ENCODE results near the gene DGKI.

DGKI gene

DNA sequence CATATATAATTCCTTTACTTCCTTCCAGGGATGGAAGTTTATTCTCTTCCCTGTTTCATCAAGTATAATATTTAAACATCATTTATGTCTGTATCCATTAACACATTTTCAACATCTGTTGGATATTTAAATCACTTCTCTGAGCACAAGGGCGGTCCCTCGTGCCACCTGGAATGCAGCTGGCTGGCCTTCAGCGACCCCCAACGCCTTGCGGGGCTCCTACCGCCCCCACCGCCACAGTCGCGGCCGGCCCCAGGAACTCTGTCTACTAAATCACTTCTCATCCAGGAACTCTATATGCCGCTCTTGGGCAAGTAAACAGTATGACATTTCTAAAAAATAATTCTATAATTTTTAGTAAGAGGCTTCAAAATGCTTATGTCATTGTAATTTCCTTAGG, 282.1 kb downstream of the DGKI start:
- no peak for DNase-seq (ENCODE audit: extremely low read depth in 1 of 2, low read depth in 1 of 2)

DNA sequence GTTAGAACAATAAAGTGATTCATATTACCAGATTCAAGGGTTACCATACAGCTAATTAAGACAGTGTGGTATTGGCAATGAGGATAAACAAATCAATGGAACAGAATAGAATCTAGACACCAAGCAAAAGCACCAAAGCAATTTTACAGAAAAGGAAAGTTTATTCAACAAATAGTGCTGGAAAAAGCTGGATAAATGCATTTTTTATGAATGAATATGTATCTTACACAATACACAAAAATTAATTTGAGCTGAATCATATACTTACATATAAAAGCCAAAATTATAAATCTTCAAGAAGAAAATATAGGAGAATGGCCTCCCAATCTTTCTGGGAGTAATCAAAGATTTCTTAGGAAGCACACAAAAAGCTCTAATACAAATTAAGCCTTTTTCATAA, 282.8 kb downstream of the DGKI start:
- DNase-seq (ENCODE audit: extremely low read depth in 1 of 2, low read depth in 1 of 2), result no peak

DNA sequence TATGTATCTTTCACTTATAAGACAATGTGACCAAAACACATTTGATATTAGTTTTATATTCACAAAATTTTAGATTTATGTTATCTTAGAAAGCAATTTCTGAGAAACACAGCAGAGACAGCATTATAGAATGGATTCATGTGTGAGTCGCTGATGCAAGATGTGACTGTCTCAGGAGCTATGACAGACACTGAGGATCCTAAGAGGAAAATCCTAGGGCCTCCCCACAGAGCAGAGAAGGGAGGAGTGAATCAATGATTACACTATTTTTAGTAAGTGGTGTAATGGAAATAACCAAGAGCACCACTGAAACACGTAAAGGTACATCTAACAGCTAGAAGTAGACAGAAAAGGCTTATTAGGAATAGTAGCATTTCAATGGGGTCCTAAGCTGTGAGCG, 299.3 kb downstream of the DGKI start:
- no peak for DNase-seq (ENCODE audit: extremely low read depth in 1 of 2, low read depth in 1 of 2)

DNA sequence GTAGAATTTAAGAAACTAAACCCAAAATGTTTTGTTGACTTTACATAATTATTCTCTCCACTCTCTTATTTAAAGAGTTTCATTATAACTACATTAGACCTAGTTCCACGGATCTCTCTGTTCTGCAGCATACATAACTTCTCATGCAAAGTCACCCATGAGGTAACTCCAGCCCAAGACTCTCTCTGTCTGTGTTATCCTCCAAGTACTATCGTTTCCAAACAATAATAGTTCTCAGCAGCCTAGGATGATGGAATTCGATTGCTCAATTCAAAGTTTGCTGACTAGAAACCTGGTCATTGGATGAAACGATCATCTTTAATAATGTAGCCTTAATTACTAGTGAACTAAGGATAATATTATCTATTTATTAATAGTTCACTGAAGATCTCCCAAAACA, 300.1 kb downstream of the DGKI start:
- DNase-seq (ENCODE audit: extremely low read depth in 1 of 2, low read depth in 1 of 2), result no peak

DNA sequence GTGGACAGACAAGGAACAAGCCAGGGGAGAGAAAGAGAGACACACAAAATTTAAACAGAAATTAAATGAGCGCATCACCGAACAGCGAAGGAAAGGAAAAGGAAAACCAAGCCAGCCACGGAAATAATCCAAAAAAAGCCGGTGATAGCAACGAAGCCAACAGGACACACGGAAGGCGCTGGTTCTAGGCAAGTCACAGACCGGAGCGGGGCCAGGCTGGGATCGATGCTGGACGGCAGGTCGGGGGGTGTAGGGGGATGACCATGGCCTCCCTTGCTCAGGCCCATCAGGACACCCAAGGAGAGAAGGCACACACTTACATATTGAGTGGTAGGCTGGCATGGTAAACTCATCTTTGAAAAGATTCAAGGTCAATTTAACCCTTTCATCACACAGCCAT, 300.8 kb downstream of the DGKI start:
- no peak for DNase-seq (ENCODE audit: extremely low read depth in 1 of 2, low read depth in 1 of 2)

DNA sequence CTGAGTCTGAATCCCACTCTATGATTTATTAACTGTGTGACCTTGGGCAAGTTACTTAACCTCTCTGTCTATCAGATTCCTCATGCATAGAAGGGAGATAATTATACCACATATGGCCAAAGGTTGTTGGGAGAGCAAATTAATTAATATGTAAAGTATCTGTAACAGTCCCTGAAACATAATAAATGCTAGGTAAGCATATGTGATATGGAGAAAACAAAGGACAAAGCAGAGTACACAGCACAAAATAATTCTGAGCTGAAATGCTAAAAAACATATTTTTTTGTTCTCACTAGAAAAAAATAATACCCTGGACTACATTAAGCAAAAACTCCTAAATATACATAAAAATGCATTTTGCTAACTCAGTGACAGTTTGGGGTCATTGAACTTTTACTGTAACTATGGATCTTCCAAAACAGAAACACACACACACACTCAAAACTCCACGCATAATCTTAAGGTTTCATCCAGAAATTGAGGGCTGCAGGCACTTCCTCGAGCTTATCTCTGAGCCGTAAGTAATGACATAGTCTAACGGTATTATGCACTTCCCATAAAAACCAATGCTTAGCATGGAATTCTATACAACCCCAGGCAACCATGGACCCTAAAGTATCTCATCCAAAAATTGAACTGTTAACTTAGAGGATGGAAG, 301.6 kb downstream of the DGKI start:
- no peak for DNase-seq (ENCODE audit: extremely low read depth in 1 of 2, low read depth in 1 of 2)

DNA sequence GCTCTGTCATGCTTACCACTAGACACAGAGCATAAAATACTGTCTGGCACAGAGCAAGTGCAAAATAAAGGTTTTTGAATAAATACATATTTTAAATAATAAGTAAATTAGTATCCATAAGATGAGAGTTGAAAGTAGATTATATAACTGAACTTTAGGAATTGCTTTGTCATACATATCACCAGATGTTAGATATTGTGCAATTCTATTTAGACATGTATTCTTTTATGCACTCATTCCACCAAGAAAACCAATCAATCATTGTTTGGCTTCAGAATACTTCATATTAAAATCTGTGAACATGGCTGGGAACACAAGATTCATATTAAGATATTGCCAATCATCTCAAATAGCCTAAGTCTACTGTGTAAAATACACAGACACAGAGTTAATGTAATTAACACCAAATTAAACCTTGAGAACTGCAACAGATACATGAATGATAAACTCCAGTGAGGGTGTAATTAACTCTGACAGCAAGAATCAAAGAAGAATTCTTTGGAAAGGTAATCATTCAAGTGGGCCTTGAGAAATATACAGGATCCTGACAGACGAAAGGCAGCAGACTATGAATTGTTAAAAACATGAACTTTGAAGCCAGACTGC, 302.2 kb downstream of the DGKI start:
- DNase-seq (ENCODE audit: extremely low read depth in 1 of 2, low read depth in 1 of 2), result no peak

DNA sequence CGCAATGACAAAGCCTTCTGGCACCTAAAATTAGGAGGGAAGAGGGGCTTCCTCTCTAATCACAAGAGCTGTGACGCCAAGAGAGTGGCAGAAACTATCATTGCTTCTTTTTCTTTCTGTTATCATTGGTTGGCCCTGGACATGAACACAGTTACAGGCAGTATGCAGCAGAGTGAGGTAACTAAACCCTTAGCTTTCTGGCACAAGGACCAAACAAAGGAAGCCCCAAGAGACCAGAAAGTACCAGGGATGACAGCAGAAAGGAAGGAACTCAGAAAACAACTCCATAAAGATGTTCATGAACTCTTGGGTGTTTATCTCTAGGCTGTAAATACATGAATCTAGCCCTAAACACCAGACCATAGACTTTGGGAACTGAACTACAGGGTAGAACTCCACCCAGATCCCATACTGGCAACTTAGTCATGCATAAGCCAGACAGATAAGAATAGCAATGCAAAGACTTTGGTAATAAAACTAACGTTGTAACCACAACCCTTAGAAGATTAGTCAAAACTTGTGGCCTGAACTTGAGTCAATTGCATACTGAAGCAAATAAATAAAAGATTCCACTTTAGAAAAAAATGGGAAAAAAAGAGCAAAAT, 307.6 kb downstream of the DGKI start:
- DNase-seq (ENCODE audit: extremely low read depth in 1 of 2, low read depth in 1 of 2), result no peak

DNA sequence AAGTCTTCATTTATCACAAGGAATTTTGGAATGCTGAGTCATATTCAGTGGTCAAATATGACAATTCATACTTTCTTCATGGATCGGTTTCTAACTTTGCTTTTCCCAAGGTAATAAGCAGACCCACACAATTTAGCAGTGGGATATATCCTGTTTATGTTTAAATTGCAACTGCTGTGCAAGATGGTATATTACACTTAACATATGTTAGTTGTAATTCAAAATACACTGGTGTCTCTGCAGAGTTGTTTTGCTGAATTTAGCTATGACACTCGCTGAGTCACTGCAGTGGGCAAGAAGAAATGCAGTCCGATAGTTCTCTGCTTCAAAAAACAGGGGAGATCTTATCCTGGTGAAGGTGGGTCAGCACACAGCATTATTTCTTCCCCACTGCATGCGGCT, 308.4 kb downstream of the DGKI start:
- no peak for DNase-seq (ENCODE audit: extremely low read depth in 1 of 2, low read depth in 1 of 2)

DNA sequence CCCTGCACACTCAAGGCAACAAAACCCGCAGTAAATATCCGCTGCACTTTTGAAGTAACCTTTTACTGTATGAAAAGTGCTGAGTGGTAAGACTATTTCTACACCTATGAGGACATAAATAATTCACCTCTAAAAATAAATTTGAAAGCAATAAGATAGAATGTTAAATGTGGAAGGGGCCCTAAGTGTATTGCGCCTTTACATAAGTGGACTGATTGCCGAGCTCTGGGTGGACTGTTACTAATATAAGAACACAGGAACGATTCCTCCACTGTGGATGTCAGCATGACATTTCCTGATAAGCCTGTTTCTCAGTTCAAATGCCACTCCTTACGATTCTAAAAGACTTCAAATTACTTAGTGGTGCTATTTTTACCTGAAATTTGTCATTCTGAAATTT, 311.2 kb downstream of the DGKI start:
- DNase-seq (ENCODE audit: extremely low read depth in 1 of 2, low read depth in 1 of 2), result no peak

DNA sequence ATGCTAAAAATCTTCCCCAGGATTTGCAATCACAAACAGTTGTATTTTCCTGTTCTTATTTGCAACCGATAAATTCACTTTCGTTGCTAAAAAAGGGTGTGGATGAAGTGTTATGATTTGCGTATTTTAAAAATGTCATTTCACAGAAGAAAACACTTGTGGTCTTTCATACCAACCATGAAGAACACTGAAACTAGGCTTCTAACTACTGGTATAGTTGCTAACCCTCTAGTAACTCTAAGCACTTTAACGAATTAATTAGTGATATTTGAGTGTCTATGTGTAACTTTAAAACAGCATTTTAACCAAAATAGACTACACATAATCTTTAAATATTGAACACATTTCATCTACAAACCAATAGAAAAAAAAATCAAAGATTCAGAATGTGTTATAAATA, 315.1 kb downstream of the DGKI start:
- no peak for DNase-seq (ENCODE audit: extremely low read depth in 1 of 2, low read depth in 1 of 2)

DNA sequence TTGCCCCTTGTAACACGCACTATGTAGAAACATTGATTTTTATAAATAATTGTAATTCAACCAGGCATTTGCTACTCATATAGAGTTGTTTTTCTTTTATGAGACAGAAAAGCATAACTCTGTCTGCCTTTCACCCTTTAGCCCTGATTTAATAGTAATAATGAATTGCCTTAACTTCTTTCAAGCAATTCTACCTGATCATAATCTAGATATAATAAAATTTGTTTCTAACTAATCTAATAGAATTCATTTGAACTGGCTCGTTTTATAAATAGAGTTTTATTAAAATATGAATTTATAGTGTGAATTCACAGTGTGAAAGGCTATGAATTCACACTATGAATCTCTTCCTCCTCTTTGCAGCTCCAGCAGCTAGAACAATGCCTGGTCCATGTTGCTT, 319.1 kb downstream of the DGKI start:
- DNase-seq (ENCODE audit: extremely low read depth in 1 of 2, low read depth in 1 of 2), result no peak

DNA sequence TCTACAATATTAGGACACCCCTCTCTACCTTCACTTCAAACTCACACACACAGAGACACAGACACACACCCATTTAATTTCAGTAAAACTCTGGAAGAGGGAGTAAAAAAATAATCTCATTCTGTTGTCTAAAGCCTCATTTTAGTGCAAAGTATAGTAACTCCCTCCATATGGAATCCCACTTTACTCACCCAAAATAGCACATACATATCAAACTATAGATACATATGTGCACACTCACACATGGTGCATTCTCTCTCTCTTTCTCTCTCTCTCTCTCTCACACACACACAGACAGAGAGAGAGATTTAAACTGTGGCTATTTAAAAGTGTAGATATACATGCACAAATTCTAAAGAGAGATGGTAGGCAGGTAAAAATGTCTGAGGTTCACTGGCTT, 323.6 kb downstream of the DGKI start:
- no peak for DNase-seq (ENCODE audit: extremely low read depth in 1 of 2, low read depth in 1 of 2)

DNA sequence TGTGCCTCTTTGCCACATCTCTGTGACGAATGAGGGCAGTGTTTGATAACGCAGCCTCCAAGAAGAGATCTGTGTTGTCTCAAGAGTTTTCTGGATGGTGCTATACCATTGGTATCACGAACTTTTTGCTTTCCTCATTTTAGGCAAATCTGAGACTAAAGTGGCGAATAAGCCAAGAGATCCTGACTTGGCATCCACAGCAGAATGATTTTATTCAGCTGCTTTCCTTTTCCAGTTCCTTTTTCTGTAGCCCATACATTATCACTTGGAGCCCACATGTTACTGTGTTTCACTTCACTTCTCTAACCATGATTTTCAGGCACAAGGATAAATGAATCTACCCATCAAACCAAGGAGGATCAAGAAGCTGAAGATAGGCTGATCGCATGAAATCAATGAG, 325.3 kb downstream of the DGKI start:
- DNase-seq (ENCODE audit: extremely low read depth in 1 of 2, low read depth in 1 of 2), result no peak

DNA sequence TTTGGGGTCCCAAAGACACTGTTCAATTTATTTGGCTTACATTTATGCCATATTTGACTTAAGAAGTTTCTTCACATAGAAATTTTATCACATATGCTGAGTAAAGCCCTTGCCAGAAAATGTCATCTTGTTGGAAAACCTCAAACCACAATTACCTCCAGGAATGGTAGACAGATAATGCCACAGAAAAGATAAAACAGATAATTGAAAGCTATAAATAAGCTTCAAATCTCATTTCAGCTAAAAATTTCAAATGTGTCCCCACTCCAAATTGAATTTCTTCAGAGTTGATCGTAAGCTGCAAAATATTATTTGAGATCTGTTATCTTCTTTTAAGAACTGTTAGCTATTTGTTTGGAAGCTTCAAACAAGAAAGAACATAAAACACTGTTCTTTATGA, 326.8 kb downstream of the DGKI start:
- no peak for DNase-seq (ENCODE audit: extremely low read depth in 1 of 2, low read depth in 1 of 2)

DNA sequence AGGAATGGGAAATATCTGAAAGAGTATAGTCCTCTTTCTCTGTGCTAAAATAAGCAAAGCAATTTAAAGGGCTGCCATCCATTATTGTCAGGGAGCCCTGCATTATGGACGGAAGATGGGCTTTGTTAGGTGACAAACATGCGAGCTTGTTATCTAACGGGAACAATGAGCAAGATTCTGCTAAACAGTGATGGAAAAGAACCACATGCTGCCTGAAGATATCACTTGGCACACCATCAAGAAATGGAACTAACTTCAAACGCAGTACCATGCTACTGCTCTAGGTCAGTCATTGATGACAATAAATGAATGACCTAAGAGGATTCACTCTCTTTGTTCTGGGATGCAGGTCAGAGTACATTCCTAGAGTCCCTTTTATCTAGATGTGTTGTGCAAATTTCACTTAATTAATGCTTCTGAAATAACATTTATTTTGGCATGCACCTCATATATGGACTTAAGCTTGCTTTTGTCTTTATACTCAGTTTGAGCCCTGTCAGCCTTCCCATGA, 327.5 kb downstream of the DGKI start:
- DNase-seq (ENCODE audit: extremely low read depth in 1 of 2, low read depth in 1 of 2), result no peak

DNA sequence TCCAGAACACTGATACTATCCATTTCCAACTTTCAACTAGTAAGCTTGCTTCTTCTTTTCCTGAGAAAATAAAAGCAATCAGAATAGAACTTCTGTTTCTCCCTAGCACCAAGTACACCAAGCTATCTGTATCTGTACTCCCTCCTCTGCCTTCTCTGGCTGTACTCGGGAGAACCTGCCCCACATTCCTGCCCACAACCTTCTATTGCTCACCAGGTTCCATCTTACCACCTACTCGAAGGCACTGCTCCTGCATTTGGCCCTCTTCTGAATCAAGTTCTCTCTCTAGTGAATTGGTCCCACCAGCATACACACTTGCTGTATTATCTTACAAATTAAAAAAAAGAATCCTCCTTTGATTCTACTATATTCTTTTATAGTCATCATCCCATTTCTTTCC, 333.7 kb downstream of the DGKI start:
- DNase-seq (ENCODE audit: extremely low read depth in 1 of 2, low read depth in 1 of 2), result no peak

DNA sequence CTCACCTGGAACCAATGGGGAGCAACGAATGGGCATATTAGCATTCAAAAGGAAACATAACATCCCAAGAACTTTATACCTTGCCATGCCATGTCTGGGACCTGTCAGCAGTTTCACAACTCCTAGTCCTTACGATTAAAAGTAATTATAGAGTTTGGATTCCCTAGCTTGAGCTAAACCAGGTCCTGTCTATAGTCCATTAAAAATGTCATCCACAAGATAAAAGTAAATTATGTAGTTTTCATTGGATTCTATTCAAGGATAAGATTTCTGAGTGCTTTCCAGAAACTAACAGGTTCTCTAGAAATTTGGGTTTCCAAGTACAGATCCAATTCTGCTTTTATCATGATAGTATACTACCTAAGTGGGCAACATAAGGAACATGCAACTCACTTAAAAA, 339.7 kb downstream of the DGKI start:
- no peak for DNase-seq (ENCODE audit: extremely low read depth in 1 of 2, low read depth in 1 of 2)

DNA sequence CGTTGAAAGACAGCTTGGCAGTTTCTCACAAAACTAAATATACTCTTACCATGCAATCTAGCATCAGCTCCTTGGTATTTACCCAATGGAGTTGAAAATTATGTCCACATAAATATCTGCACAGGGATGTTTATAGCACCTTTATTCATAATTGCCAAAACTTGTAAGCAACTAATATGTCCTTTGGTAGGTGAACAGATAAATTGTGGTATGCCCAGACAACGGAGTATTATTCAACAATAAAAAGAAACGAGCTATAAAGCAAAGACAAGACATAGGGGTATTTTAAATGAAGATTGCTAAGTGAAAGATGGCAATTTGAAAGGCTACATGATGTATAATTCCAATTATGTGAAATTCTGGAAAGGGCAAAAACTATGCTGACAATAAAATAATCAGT, 340.7 kb downstream of the DGKI start:
- DNase-seq (ENCODE audit: extremely low read depth in 1 of 2, low read depth in 1 of 2), result no peak

DNA sequence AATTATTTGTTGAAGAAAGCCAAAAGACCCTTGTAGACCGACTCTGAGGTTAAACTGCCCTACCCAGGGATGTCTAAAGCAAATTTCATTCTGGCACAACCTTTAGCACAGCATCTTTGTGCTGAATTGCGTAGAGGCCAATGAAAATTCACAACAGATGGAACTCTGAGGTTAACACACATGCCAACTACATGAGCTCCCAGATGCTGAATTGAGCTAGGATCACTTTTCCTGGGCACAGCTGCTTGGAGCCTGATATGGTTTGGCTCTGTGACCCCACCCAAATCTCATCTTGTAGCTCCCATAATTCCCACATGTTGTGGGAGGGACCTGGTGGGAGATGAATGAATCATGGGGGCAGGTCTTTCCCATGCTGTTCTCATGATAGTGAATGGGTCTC, 345.2 kb downstream of the DGKI start:
- DNase-seq (ENCODE audit: extremely low read depth in 1 of 2, low read depth in 1 of 2), result no peak

DNA sequence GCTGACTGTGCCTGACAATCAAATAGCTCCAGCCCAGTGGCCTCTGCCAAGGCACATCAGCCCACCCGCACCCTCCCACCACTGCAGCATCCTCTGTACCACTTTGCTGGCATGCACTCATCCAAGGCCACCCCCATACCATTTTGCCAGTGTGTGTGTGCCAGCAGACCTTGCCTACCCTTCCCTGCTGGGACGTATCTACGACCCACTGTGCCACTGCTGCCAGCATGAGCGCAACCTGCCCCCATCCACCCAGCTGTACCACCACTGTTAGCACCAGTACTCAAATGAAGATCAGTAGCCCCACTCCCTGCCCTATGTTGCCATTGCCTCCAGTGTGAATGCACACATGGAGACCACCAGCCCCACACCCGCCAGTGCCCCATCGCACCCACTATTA, 353.9 kb downstream of the DGKI start:
- no peak for DNase-seq (ENCODE audit: extremely low read depth in 1 of 2, low read depth in 1 of 2)

DNA sequence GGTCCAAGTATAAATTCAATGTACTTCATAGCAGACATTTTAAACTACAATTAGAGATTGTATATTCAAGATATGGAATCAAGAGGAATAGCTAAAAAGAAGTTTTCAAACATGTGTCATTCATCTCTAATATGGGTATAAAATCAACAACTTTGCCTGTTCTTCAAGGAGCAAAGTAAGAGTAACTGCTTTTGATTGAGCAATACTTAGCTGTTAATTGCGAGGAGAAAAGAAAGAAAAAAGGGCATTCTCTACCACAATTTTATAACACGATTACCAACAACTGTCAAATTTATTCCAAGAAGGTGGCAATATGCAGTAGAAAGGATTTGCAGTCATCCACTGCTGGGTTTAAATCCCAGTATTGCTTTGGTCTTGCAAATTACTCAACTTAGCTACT, 356.9 kb downstream of the DGKI start:
- DNase-seq (ENCODE audit: extremely low read depth in 1 of 2, low read depth in 1 of 2), result no peak

DNA sequence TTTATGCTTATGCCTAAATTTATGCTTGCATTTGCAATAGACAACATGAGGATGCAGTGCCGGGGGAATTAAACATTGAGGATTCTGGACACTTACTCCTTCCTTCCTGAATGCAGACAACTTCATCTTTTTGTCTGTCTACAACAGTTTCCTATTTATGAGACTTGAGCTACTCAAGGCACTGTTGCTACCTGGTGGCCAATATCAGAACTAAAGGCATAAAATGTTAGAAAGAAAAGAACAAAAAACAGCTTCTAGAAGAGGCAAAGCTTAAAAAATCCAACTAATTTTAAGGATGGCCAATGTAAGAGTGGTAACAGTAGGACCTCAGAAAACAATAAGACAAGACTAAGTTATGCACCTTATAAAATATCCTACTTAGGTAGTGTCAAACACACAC, 358.7 kb downstream of the DGKI start:
- no peak for DNase-seq (ENCODE audit: extremely low read depth in 1 of 2, low read depth in 1 of 2)

Data from activated CD8-positive, alpha-beta memory T cell treated with anti-CD3 and anti-CD28 coated beads for 1 hour (primary cell).